GM18858 (cell line): ENCODE results near the gene GLUD1.
"Not testable (repeated sequence)": the region's sequence is repeated elsewhere in the genome, so short reads cannot be mapped to it uniquely, and the experiment has no call there.

Source experiments
- ATAC-seq: cut with Tn5 transposase; IDR thresholded peaks from one replicate; pipeline ENCODE4 v1.9.1; 2021; ENCODE audit not compliant: unreplicated experiment

The GLUD1 gene

DNA sequence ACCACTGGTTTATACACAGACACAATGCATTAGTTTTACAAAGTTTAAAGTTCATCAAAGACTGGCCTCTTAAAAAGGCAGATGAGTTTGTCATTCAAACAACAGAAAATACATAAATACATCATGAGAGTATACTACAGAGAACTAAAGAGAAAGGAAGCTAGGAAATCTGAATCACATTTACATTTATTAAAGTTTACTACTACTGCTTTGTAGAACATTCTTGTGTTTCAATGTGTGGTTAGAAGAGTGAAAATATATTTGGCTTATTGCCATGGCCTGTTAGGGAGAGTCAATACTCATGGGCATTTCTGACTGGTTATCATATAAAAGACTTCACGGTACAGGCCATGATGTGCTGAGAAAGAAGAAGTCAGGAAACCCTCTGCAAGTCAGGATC is 87.5 kb downstream of the GLUD1 start:
- not testable (repeated sequence) for ATAC-seq

DNA sequence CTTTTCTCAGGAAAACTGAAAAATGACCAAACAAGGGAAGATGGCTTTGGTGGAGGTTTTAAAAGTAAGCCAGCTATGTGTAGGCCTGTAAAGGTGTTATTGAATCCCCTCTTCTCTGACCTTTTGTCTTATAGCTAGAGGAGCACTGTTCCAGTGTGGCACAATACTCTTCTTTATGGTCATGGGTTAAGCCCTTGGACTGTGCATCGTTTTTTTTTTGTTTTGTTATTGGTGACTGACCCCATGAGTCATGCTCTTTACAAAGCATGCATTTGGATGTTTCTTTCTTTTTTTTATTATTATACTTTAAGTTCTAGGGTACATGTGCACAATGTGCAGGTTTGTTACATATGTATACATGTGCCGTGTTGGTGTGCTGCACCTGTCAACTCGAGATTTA is 94.2 kb downstream of the GLUD1 start:
- ATAC-seq, result no peak
